SJSA1 (cell line): ENCODE data around the gene SELE. TPM values are rescaled to one million over a fixed set of nuclear protein-coding genes. Genes with fewer than 3 reads are reported as not detected.
A peak's percentile ranks its signal among the peaks of the same experiment; 100 is the strongest.
"Not testable (repeated sequence)": the region's sequence is repeated elsewhere in the genome, so short reads cannot be mapped to it uniquely, and the experiment has no call there.

ENCODE experiments used
- DNase-seq, 2 experiments: peaks; one replicate each; pipeline ENCODE4 v3.0.0-alpha.2; 2015 to 2020; ENCODE audit warnings: low spot score in 2 of 2, low read depth in 1 of 2
- H3K27ac ChIP-seq: fragments of 250-450 bp; sonication (Bioruptor Pico); 2 replicates; pipeline ENCODE4 v1.5.1; 2020; ENCODE audit warnings: mild to moderate bottlenecking, moderate library complexity
- H3K27me3 ChIP-seq: fragments of 250-450 bp; sonication (Bioruptor Pico); replicated peaks from 2 replicates; pipeline ENCODE4 v1.5.1; 2020; ENCODE audit warnings: mild to moderate bottlenecking, moderate library complexity
- H3K36me3 ChIP-seq: fragments of 250-450 bp; sonication (Bioruptor Pico); 2 replicates; pipeline ENCODE4 v1.5.1; 2020; ENCODE audit warnings: mild to moderate bottlenecking
- H3K4me1 ChIP-seq: fragments of 250-450 bp; sonication (Bioruptor Pico); replicated peaks from 2 replicates; pipeline ENCODE4 v1.6.1; 2021; ENCODE audit warnings: mild to moderate bottlenecking
- H3K4me3 ChIP-seq: fragments of 250-450 bp; sonication (Bioruptor Pico); 2 replicates; pipeline ENCODE4 v1.5.1; 2020; ENCODE audit warnings: mild to moderate bottlenecking
- H3K9me3 ChIP-seq: fragments of 250-450 bp; sonication (Bioruptor Pico); replicated peaks from 2 replicates; pipeline ENCODE4 v1.5.1; 2020; ENCODE audit warnings: mild to moderate bottlenecking
- total RNA-seq: library from RNA; depleted of rRNA; stranded (reverse); fragments of >200 nt; shearing (Covaris generic); gene quantifications from 2 replicates; pipeline ENCODE4 v1.2.3, GENCODE V29; 2014

The SELE gene
- total RNA-seq, 1 experiment from 2014 or later, result 0.21 TPM

- no peak for DNase-seq
- Histone ChIP-seq H3K4me1 (0 out of 2 replicates have a peak, but pooled peaks cover 3% of the 10 kb centered on the region), H3K27ac (no peak overlapping the region), H3K9me3 (no peaks in the 10 kb centered on the region), H3K27me3 (no peaks in the 10 kb centered on the region; the same call in 1 of the 2 replicates), H3K36me3 (no peaks in the 10 kb centered on the region), H3K4me3 (no peak overlapping the region)
These were observed 25.2 kb downstream of the SELE start for GRCh38 chr1:169708647-169709046.

DNA sequence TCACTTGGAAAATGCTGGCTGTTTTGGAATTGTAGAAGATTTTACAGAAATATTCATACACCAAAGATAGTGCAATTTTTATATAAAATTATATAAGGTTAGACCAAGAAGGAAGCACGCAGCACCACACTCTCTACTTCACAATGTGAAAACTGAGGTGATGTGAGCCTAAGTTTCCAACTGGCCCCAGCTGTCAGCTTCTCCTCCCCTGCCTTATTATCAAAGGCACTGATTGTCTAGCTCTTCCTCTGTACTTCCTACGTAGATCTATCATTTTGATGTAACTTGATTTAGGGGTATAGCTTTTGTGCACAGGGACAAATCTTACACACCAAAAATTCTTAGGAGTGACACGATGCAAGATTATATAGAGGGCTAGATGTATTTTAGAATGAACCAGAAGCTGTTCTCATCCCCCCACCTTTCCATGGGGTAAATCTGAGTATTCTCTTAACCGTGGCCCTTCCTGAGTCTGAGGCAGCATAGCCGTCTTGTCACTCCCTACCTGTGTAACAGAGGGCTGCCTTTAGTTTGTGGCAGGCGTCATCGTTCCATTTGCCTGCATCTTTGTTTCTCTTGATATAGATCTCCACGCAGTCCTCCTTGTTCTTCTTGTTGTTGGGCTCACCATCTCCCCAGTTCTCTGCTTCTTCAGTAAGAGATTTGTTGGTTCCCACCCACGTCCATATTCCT is 25.8 kb downstream of the SELE start:
- 0 out of 2 replicates have a peak, but pooled peaks cover 3% of the 10 kb centered on the region for H3K4me1 ChIP-seq
- H3K9me3 ChIP-seq, result no peaks in the 10 kb centered on the region
- no peak for DNase-seq
- H3K4me3 ChIP-seq, result no peak overlapping the region
- no peak overlapping the region for H3K27ac ChIP-seq
- no peaks in the 10 kb centered on the region for H3K36me3 ChIP-seq
- no peaks in the 10 kb centered on the region; the same call in 1 of the 2 replicates for H3K27me3 ChIP-seq

DNA sequence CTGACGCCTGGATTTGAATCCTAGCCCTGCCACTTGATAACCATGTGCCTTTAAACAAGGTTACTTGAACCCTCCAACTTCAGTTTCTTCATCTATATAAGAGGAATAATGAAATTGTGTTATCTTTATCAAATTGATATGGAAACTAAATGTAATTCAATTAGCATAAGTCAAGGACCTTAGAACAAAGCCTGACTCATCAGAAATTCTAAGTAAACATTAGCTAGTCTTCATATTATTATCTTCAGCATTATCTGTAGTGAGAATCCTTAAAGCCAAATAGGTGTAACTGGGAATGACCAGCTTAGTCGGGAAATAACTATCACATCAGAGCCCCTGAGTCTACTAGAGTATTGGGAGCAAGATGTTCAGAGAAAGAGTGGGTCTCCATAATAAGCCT is 29.1 kb downstream of the SELE start:
- Histone ChIP-seq H3K27ac (no peak overlapping the region), H3K27me3 (no peaks in the 10 kb centered on the region; the same call in 1 of the 2 replicates), H3K9me3 (no peaks in the 10 kb centered on the region), H3K36me3 (no peaks in the 10 kb centered on the region), H3K4me1 (no peaks in the 10 kb centered on the region), H3K4me3 (no peak overlapping the region)
- no peak for DNase-seq

GRCh38 chr1:169701261-169702005 is 32.4 kb downstream of the SELE start:
- Histone ChIP-seq H3K27me3 (no peaks in the 10 kb centered on the region), H3K4me3 (no peak overlapping the region), H3K9me3 (no peaks in the 10 kb centered on the region), H3K27ac (no peak overlapping the region), H3K36me3 (no peaks in the 10 kb centered on the region), H3K4me1 (no peaks in the 10 kb centered on the region)
- no peak for DNase-seq

- Histone ChIP-seq H3K27ac (no peak overlapping the region), H3K9me3 (no peaks in the 10 kb centered on the region), H3K4me3 (no peak overlapping the region), H3K27me3 (no peaks in the 10 kb centered on the region), H3K36me3 (no peaks in the 10 kb centered on the region), H3K4me1 (no peaks in the 10 kb centered on the region)
- DNase-seq, result peak in 1 of 2 experiments; percentile 10
These were observed 34.2 kb downstream of the SELE start for GRCh38 chr1:169699707-169700106.

DNA sequence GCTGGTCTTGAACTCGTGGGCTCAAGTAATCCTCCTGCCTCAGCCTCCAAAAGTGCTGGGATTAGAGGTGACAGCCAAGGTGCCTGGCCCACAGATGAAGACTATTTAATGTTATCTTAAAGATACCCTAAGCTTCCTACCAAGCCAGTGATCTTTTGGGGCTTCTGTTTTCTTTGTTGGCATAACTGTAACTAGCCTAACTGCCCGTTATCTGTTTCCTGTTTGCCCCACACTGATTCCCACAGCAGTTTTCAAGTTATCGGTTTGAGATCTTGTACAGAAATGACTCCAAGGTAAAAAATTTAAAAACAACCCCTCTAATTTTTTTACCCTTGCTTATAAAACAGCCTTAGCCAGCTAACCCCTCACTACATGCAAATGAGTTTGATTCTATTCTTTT is 34.9 kb downstream of the SELE start:
- H3K27ac ChIP-seq, result no peak overlapping the region
- no peaks in the 10 kb centered on the region for H3K4me1 ChIP-seq
- no peak overlapping the region for H3K4me3 ChIP-seq
- H3K36me3 ChIP-seq, result no peaks in the 10 kb centered on the region
- no peaks in the 10 kb centered on the region for H3K27me3 ChIP-seq
- no peaks in the 10 kb centered on the region for H3K9me3 ChIP-seq
- DNase-seq, result no peak

GRCh38 chr1:169697755-169698154 is 36.1 kb downstream of the SELE start:
- no peak for DNase-seq
- no peak overlapping the region for H3K27ac ChIP-seq

DNA sequence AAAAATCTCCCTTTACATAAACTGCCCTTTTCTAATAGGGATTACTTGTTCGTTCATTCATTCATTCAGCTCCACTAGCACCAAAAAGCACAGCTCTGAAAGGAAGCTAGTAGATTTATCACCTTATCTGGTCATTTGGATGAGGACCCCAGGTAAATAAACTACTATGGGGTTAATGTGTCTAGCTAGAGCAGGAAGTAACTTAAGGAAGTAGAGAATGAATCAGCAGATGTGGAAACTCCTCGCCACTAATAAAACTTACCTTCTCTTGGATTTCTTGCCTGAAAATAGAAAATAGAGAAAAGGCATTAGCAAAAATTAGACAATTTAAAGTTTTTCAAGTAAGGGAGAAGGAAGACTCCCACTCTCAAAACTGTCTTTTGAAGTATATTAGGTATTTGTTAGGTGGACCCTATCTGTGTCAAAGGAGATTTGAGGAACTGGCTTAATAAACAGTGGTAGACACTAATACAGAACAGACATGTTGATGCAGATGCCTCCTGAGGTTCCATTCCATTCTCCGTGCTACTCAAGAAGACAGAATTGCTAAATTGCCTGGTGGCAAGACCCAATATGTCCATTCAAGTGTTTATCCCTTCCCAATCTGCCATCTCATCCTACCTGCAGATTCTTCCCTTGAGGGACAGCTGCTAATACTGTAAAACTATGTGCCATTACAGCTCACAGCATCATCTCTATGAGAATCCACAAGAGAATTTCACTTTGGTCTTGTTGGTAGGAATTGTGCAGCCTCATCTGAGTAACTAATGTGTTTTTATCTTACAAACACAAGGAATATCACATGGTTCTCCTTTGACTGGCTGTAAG is 37.4 kb downstream of the SELE start:
- Histone ChIP-seq H3K27me3 (no peaks in the 10 kb centered on the region), H3K4me3 (no peak overlapping the region), H3K27ac (no peak overlapping the region), H3K4me1 (no peaks in the 10 kb centered on the region), H3K36me3 (no peaks in the 10 kb centered on the region), H3K9me3 (no peaks in the 10 kb centered on the region)
- no peak for DNase-seq

More at GRCh38 chr1:169697755-169698154, 36.1 kb downstream of the SELE start:
- Histone ChIP-seq H3K36me3 (no peaks in the 10 kb centered on the region), H3K9me3 (no peaks in the 10 kb centered on the region), H3K4me3 (no peak overlapping the region), H3K27me3 (no peaks in the 10 kb centered on the region), H3K4me1 (no peaks in the 10 kb centered on the region)

DNA sequence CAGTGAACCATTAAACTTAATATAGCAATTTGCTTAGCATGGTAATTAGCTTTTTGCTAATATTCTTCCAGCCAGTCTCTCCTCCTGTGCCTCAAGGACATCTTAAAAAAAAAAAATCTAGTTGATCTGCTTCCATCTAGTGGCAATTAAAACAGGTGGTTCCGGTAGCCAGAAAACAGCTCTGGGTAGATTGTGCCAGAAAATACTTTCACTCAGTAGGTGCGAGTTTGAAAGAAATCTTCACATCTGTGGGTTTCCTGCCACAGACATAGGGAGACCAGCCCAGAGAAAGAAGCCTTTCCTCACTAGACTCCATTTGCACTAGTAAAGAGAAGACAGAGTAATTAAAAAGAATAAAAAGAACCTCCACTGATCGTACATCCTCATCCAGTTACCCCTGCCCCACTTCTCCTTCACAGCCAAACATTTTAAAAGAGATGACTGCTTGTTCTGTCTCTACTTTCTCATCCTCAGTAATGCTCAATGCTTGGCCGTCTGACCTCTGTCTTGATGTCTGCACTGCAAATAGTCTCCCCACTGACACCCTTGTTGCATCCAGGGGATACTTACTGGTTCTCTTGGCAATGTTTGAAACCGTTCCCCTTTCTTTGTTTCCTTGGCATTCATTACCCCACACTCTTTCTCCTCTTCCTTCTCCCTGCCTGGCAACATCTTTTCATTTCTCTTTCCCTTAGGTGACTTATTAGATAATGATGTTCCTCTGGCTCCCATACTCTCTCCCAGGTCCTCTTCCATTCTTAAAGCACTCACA is 39.4 kb downstream of the SELE start:
- no peaks in the 10 kb centered on the region for H3K27me3 ChIP-seq
- H3K36me3 ChIP-seq, result no peaks in the 10 kb centered on the region
- no peak overlapping the region for H3K27ac ChIP-seq
- H3K9me3 ChIP-seq, result no peaks in the 10 kb centered on the region
- no peak overlapping the region for H3K4me3 ChIP-seq
- DNase-seq, result no peak
- no peaks in the 10 kb centered on the region for H3K4me1 ChIP-seq

- Histone ChIP-seq H3K4me1 (no peaks in the 10 kb centered on the region), H3K36me3 (no peaks in the 10 kb centered on the region), H3K27ac (no peak overlapping the region), H3K27me3 (no peaks in the 10 kb centered on the region), H3K9me3 (no peaks in the 10 kb centered on the region), H3K4me3 (no peak overlapping the region)
- no peak for DNase-seq
These were observed 41.0 kb downstream of the SELE start for GRCh38 chr1:169692756-169693460.

- H3K4me1 ChIP-seq, result no peaks in the 10 kb centered on the region
- no peaks in the 10 kb centered on the region for H3K27me3 ChIP-seq
- DNase-seq, result no peak
- H3K4me3 ChIP-seq, result no peak overlapping the region
- no peak overlapping the region for H3K27ac ChIP-seq
- no peaks in the 10 kb centered on the region for H3K36me3 ChIP-seq
- H3K9me3 ChIP-seq, result no peaks in the 10 kb centered on the region
These were observed 43.4 kb downstream of the SELE start for GRCh38 chr1:169690489-169690888.

GRCh38 chr1:169689395-169689794 is 44.5 kb downstream of the SELE start:
- no peaks in the 10 kb centered on the region for H3K9me3 ChIP-seq
- H3K4me1 ChIP-seq, result no peaks in the 10 kb centered on the region
- H3K27me3 ChIP-seq, result no peaks in the 10 kb centered on the region
- no peaks in the 10 kb centered on the region for H3K36me3 ChIP-seq
- no peak overlapping the region for H3K27ac ChIP-seq
- H3K4me3 ChIP-seq, result no peak overlapping the region
- no peak for DNase-seq

- H3K4me1 ChIP-seq, H3K4me3 ChIP-seq, H3K9me3 ChIP-seq, H3K36me3 ChIP-seq, H3K27me3 ChIP-seq, DNase-seq, H3K27ac ChIP-seq: not testable (repeated sequence)
These were observed 45.5 kb downstream of the SELE start for GRCh38 chr1:169688377-169688776.
